ENCODE results near the gene SPSB1.

Gene SPSB1

DNA sequence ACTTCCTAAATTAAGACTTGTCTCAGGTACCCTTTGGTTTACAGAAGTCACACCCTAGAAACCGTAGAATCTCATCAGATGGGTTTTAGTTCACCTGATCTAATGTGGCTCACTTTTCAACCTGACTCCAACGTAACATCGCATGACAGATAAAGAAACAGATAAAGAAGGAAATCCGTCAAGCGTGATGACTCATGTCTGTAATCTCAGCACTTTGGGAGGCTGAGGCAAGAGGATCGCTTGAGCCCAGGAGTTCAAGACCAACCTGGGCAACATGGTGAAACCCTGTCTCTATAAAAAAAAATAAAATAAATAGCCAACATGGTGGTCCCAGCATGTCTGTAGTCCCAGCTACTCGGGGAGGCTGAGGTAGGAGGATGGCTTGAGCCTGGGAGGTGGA is 97.3 kb downstream of the SPSB1 start:
- no peak for DNase-seq (ENCODE audit: low read depth in 2 of 2)

DNA sequence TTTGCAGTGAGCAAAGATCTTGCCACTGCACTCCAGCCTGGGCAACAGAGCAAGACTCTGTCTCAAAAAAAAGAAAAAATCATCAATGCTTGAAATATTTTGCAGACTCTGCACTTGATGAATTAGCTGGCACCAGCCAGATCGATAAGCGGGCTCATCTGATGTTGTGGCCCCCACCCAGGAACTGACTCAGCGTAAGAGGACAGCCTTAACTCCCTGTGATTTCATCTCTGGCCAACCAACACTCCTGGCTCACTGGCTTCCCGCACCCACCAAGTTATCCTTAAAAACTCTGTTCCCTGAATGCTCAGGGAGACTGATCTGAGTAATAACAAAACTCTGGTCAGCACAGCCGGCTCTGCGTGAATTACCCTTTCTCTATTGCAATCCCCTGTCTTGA is 98.9 kb downstream of the SPSB1 start:
- DNase-seq (ENCODE audit: low read depth in 2 of 2), result no peak

DNA sequence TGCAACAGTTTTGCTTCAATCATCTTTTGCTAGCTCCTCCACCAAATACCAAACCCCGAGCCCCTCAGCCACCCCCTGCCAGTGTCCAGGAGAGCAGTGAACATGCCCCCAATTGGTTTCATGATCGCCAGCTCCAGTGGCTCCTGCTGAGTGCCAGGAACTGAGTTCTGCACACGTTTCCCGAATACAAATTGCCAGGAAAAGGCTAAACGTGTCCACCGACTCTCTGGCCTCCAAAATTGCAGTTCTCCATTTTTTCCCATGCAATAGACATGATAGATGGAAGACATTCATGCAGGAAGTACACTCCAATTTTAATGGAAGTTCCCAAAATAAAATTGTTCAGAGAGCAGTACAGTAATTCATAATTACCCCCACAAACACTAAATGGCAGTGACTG is 101.3 kb downstream of the SPSB1 start:
- DNase-seq (ENCODE audit: low read depth in 2 of 2), result no peak

- DNase-seq (ENCODE audit: low read depth in 2 of 2), result no peak
These were observed 102.3 kb downstream of the SPSB1 start for GRCh38 chr1:9395018-9395417.

- no peak for DNase-seq (ENCODE audit: low read depth in 2 of 2)
These were observed 104.4 kb downstream of the SPSB1 start for GRCh38 chr1:9397047-9397446.

DNA sequence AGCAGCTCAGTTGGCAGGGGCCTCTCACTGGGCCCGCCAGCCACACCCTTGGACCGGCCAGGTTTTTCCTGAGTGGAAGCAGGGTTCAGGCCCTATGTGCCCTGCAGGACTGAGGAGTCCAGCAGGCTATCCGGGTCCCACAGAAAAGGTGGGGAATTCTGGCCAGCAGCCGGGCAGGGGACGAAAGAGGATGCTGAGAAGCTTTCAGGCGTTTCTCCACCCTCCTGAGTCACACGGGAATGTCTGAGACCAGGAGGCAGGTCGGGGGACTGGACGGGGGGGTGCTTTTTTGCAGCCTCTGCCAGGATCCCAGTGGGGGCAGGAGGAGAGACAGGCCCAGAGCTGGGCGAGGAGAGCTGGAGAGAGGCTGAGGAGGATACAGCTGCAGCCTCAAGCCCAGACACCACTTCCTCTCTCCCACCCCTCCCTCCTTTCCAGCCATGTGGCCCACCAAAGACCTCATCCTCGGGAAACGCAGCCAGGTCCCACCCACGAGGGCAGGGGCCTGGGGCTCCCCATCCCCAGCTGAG is 105.4 kb downstream of the SPSB1 start:
- no peak for DNase-seq (ENCODE audit: low read depth in 2 of 2)

DNA sequence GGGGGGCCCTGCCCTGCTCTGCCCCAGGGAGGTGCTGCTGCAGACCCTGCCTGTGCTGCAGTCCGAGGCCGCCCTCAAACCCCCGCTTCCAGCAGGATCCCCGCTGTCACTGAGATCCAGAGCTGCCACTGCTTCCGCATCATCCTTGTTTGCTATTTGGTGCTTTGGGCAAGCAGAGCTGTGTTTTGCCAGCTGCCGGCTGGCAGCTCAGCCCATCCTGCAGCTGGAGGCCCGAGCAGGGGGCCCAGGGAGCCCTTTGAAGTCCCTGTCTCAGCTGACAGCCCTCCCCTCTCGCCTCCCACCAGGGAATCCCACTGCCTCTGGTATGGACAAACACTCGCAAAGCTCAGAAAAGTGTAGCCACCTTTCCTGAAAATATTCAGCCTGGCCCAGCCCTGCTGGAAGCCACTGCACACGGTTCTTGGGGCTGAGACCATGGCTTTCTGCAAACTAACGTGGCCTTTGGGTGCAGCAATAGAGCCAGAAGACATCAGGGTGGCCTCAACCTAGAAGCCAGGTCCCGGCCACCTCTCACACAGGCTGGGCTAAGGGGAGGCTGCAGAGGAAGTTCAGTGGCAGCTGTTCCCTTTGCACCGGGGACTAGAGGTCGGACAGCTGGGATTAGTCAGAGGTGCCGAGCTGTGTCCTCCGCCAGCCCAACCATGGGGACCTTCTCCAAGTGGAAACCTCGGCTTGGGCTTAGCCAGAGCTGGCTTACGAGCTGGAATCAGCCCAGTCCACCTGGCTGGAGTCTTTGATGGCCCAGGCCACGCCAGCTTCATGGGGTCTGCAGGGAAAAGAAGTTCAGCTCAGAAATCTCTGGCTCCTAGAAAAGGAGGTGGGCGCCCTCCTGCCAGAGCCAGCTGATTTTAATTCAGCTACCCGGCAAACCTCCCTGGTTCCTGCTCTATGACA is 107.1 kb downstream of the SPSB1 start:
- DNase-seq (ENCODE audit: low read depth in 2 of 2), result no peak

DNA sequence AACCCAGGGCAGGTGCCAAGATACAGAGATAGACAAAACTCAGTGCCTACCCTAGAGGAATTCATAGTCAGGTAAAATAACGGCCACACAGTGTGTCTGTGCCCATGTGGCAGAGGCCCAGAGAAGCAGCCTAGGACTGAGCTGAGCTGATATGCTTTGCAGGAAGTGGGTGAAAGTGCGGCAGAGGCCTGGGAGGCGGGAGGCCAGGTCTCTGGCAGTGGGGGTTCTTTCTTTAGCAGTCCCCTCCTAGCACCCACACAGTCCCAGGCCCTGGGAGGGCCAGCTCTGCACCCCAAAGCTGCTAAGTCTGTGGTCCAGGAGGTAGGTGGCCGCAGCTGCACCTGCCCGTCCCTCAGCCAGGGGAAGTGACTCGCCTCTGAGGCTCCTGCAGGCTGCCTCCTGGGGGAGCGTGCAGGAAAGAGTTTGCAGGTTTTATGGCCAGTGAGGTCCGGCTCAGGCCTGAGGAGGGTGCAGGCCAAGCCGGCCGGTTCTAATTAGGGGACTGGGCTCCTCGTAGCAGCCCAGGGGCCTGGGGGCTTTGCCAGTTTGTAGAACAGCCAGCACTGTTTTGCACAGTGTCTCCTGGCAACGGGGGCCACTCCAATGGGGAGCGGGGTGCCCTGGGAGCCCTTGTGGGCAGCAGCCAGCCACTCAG is 107.9 kb downstream of the SPSB1 start:
- no peak for DNase-seq (ENCODE audit: low read depth in 2 of 2)

DNA sequence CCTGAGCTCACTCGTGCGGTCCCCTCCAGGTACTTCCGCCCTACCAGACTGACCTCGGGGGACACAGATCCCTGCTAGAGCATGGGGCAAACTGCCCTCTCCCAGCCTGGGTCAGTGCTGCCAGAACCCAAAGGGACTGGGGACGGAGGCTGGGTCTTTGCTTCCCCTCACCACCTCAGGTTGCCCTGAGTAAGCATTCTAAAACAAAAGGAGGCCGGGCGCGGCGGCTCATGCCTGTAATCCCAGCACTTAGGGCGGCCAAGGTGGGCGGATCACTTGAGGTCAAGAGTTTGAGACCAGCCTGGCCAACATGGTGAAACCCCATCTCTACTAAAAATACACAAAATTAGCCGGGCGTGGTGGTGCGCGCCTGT is 108.4 kb downstream of the SPSB1 start:
- DNase-seq (ENCODE audit: low read depth in 2 of 2), result no peak

DNA sequence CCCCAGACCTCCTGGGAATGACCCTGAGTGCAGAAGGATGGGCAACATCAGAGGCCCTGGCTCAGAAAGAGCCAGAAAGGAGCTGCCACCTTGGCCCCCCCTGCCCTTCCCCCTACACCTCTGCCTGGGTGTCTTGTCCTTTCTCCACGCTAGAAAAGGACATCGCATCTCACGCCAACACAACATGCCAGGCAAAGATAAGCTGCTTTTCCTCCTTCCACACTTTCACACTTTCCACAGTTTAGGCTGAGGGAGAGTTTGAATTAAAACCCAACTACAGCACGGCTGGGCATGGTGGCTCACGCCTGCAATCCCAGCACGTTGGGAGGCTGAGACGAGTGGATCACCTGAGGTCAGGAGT is 109.5 kb downstream of the SPSB1 start:
- DNase-seq (ENCODE audit: low read depth in 2 of 2), result no peak

DNA sequence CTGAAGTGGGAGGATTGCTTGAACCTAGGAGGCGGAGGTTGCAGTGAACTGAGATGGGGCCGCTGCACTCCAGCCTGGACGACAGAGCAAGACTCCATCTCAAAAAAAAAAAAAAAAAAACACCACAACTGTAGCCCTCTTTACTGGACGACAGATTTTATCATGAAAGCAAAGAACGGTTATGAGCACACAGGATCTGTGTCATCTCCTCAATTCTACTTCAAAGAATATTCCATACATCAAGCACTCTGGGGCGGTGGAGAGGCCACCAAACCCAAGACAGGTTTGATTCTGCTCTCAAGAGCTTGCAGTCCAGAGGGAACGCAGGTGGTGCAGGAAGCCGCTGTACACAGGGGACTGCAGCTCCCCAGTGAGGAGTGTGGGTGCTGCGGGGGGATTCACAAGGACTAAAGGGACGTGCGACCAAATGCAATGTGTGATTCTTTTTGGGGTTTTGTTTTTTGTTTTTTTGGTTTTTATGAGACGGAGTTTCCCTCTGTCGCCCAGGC is 110.1 kb downstream of the SPSB1 start:
- DNase-seq (ENCODE audit: low read depth in 2 of 2), result no peak

- no peak for DNase-seq (ENCODE audit: low read depth in 2 of 2)
These were observed 111.6 kb downstream of the SPSB1 start for GRCh38 chr1:9404117-9404914.

- DNase-seq (ENCODE audit: low read depth in 2 of 2), result no peak
These were observed 113.4 kb downstream of the SPSB1 start for GRCh38 chr1:9406111-9406510.

- no peak for DNase-seq (ENCODE audit: low read depth in 2 of 2)
These were observed 118.1 kb downstream of the SPSB1 start for GRCh38 chr1:9410737-9411297.

GRCh38 chr1:9413071-9413876 is 120.6 kb downstream of the SPSB1 start:
- peak in 1 of 2 donors; percentile 43 for DNase-seq (ENCODE audit: low read depth in 2 of 2)

DNA sequence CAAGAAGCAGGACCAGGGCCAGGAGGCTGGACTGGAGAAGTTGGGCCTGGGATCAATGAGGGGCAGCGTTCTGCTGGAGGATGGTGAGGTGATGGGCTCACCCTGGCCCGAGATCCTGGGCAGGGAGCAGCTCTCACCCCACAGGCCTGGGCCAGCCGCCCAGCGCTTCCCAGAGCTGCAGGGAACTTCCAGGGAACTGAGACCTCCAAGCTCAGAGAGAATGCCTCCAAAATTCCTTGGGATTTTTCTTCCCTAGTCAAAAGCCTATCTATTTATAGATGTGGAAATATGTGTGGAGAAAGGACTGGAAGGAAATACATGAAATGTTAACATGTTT is 121.2 kb downstream of the SPSB1 start:
- DNase-seq (ENCODE audit: low read depth in 2 of 2), result no peak

GRCh38 chr1:9416506-9416905 is 123.8 kb downstream of the SPSB1 start:
- DNase-seq (ENCODE audit: low read depth in 2 of 2), result no peak

DNA sequence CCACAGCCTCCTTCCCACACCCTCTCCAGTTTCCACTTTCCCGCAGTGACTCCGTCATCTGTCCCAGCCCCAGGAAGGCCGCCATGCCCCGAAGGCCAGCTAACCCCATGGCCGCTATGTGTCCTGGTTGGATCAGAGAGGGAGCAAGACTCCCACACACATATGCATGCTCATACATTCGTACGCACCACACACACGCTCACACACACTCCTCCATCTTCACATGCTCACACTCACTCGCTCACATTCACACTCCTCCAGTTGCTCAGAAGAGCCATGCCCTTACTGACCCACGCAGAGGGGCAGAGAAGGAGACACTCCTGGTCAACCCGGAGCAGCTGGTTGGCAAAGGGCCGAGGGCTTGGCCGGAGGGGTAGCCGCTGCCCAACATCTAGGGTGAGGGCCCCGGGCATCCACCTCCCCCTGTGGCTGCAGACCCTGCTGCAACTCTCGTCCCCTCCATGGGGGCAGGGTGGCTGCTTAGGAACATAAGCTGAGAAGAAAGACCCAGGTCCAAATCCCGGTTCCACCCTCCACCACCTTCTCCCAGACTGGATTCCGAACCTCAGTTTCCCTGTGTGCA is 124.3 kb downstream of the SPSB1 start:
- DNase-seq (ENCODE audit: low read depth in 2 of 2), result no peak

DNA sequence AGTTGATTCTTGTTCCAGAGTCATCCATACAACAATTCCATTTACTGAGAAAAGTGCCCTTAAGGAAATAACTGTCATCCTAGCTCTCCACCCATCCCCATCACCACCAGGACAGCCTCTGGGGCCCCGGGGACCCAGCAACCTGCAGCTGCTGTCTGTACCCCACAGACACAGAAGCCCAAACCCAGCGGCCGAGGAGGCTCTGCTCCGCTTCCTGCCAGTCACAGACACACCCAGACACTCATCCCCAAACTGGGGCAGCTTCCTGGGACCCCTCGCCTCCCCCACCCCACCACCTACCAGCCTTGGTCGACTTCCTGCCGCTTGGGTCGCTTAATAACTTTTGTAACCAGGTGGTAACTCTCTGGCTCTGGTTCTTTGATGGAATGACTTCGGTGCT is 125.0 kb downstream of the SPSB1 start:
- no peak for DNase-seq (ENCODE audit: low read depth in 2 of 2)

DNA sequence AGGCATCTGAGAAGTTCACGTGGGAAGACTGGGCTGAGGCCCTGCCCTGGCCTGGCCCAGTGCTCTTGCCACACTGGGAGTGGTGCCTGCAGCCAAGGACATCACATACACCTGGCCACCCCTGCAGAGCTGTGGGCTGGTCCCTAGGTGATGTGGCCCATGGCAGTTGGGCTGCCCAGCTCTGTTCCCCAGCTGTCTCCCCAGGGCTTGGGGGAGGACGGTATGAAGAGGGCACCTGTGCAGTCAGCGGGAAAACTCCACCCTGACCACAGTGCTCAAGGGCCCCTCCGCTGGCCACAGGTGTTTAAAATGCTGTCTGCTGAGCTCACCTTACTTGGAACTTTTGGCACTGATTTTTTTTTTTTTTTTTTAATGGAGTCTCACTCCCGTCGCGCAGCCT is 126.2 kb downstream of the SPSB1 start:
- DNase-seq (ENCODE audit: low read depth in 2 of 2), result no peak
